Transverse colon (tissue), 3 donors: ENCODE results near the gene GPS1.

ENCODE experiments used
- CTCF ChIP-seq, 5 experiments: fragments of 200-600 bp in 3 of 5; fragments of 450-650 bp in 2 of 5; sonication (generic) in 3 of 5; IDR thresholded peaks; 1 replicate in 2 of 5; 2 replicates in 3 of 5; pipeline ENCODE4 v1.5.1; 2016 to 2017; ENCODE audit warnings: antibody characterized with exemption in 5 of 5, inconsistent platforms in 3 of 5, mild to moderate bottlenecking in 2 of 5, moderate library complexity in 1 of 5
- EP300 ChIP-seq: sonication (generic); formaldehyde crosslinking; IDR thresholded peaks from one replicate; pipeline ENCODE4 v1.6.1; 2017; ENCODE audit warnings: antibody characterized with exemption, low read depth
- POLR2A ChIP-seq: fragments of 450-650 bp; IDR thresholded peaks from one replicate; pipeline ENCODE4 v1.6.1; 2016; ENCODE audit warnings: antibody characterized with exemption, mild to moderate bottlenecking, moderate library complexity

- TF ChIP-seq CTCF (IDR thresholded peaks at IDR 0.05), result no peak
- no peak for TF ChIP-seq POLR2A
- no peak for TF ChIP-seq EP300
These were observed 2.2 kb upstream of the GPS1 start for GRCh38 chr17:82049521-82049971.
